HepG2 (cell line): ENCODE results near the gene ZDHHC9. TPM values are rescaled to one million over a fixed set of nuclear protein-coding genes. Genes with fewer than 3 reads are reported as not detected.

ENCODE experiments used
- CCDC6 ChIP-seq: sonication (generic); formaldehyde crosslinking; IDR thresholded peaks from 2 replicates; pipeline ENCODE4 v1.8.1; 2022; ENCODE audit warnings: mild to moderate bottlenecking, missing genetic modification reagents, moderate library complexity
- GATA4 ChIP-seq: sonication (generic); IDR thresholded peaks from 2 replicates; pipeline ENCODE4 v1.6.1; 2016; ENCODE audit warnings: antibody characterized with exemption, low read depth, borderline replicate concordance
- PITX1 ChIP-seq: sonication (generic); formaldehyde crosslinking; IDR thresholded peaks from 2 replicates; pipeline ENCODE4 v1.5.1; 2020; ENCODE audit warnings: mild to moderate bottlenecking, missing genetic modification reagents
- ZKSCAN1 ChIP-seq: fragments of 150-350 bp; IDR thresholded peaks from 2 replicates; pipeline ENCODE4 v1.6.1; 2014; ENCODE audit warnings: low read length
- ZNF3 ChIP-seq: IDR thresholded peaks from 2 replicates; pipeline ENCODE4 v1.7.0; 2017; ENCODE audit warnings: inconsistent platforms
- polyA plus RNA-seq, 8 experiments: library from polyadenylated mRNA; depleted of rRNA in 3 of 8; stranded (reverse) in 7 of 8; unstranded in 1 of 8; fragments of >200 nt; fragmentation: Illumina TruSeq in 4 of 8; extraction: Trizol in 4 of 8; gene quantifications; 2 replicates each; pipeline versions ENCODE4 v1.2.1 to v1.2.3, GENCODE V29; 2011 to 2016; ENCODE audit warnings: low read depth in 4 of 8, missing spikeins in 1 of 8, mixed read lengths in 1 of 8; ENCODE audit not compliant: insufficient read depth in 1 of 8
- total RNA-seq, 5 experiments: library from RNA; depleted of rRNA; stranded (reverse); fragments of >200 nt; fragmentation: Illumina TruSeq; extraction: Trizol; gene quantifications; 2 replicates each; pipeline ENCODE4 v1.2.3, GENCODE V29; 2016; ENCODE audit warnings: low read depth in 1 of 5
- TF ChIP-seq, protein P1 (sequence below): sonication (generic); formaldehyde crosslinking; IDR thresholded peaks from 2 replicates; pipeline ENCODE4 v1.9.0; 2022; ENCODE audit warnings: low read depth, missing genetic modification reagents
- TF ChIP-seq, protein P2 (sequence below): IDR thresholded peaks from 2 replicates; pipeline ENCODE4 v1.6.1; 2012; ENCODE audit warnings: low read depth, low read length, improper control_type of control experiment
- TF ChIP-seq, protein P3 (sequence below): sonication (generic); formaldehyde crosslinking; IDR thresholded peaks from 2 replicates; pipeline ENCODE4 v1.4.0; 2020; ENCODE audit warnings: missing genetic modification reagents, borderline replicate concordance

The ZDHHC9 gene
- total and polyA plus RNA-seq, 2 of the 13 experiments (the other 11 are each of a cell fraction or from before 2014, with no cell fraction given) = 28.3 to 53.1 TPM

DNA sequence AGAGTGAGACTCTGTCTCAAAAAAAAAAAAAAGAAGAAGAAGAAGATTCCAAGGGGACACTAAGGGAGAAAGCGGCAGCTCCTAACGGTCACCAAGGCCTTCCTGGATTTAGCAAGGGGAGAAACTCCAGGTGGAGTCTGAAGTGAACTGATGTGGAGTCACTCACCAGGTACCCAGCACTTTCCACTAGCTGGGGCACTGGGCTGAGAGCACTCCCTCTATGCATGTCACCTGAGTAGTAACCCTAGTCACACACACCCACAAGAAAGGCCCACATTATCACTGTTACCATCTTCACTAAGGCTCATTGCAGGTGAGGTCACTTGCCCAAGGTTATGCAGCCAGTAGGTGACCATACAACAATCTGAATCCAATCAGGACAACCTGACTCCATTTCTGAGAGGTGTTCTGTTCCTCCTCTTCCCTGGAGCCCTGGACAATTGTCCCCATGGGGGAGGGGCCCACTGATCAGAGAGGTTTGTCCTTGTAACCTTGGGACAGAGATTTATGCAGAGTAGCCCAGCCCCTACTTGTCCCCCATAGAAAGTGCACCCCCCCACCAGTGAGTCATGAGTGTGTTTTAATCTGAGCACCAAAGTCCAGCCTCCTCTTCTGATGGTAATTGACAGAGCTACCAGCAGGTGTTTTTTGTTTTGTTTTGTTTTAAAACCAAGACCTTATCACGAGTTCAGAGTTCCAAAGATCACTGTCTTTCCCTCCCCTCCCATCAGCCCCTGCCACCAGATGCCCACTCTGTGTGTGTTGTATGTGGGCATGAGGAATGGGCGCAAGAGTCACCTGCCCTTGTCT is 69.8 kb downstream of the ZDHHC9 start (continued):
- TF ChIP-seq, protein P1, sequence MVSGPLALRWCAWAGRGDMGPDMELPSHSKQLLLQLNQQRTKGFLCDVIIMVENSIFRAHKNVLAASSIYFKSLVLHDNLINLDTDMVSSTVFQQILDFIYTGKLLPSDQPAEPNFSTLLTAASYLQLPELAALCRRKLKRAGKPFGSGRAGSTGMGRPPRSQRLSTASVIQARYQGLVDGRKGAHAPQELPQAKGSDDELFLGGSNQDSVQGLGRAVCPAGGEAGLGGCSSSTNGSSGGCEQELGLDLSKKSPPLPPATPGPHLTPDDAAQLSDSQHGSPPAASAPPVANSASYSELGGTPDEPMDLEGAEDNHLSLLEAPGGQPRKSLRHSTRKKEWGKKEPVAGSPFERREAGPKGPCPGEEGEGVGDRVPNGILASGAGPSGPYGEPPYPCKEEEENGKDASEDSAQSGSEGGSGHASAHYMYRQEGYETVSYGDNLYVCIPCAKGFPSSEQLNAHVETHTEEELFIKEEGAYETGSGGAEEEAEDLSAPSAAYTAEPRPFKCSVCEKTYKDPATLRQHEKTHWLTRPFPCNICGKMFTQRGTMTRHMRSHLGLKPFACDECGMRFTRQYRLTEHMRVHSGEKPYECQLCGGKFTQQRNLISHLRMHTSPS (CRISPR knock-in tag) = peak; percentile 88
- TF ChIP-seq ZNF3 = no peak
- TF ChIP-seq, protein P2, sequence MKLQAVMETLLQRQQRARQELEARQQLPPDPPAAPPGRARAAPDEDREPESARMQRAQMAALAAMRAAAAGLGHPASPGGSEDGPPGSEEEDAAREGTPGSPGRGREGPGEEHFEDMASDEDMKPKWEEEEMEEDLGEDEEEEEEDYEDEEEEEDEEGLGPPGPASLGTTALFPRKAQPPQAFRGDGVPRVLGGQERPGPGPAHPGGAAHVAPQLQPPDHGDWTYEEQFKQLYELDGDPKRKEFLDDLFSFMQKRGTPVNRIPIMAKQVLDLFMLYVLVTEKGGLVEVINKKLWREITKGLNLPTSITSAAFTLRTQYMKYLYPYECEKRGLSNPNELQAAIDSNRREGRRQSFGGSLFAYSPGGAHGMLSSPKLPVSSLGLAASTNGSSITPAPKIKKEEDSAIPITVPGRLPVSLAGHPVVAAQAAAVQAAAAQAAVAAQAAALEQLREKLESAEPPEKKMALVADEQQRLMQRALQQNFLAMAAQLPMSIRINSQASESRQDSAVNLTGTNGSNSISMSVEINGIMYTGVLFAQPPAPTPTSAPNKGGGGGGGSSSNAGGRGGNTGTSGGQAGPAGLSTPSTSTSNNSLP = peak; percentile 75
- TF ChIP-seq, protein P3, sequence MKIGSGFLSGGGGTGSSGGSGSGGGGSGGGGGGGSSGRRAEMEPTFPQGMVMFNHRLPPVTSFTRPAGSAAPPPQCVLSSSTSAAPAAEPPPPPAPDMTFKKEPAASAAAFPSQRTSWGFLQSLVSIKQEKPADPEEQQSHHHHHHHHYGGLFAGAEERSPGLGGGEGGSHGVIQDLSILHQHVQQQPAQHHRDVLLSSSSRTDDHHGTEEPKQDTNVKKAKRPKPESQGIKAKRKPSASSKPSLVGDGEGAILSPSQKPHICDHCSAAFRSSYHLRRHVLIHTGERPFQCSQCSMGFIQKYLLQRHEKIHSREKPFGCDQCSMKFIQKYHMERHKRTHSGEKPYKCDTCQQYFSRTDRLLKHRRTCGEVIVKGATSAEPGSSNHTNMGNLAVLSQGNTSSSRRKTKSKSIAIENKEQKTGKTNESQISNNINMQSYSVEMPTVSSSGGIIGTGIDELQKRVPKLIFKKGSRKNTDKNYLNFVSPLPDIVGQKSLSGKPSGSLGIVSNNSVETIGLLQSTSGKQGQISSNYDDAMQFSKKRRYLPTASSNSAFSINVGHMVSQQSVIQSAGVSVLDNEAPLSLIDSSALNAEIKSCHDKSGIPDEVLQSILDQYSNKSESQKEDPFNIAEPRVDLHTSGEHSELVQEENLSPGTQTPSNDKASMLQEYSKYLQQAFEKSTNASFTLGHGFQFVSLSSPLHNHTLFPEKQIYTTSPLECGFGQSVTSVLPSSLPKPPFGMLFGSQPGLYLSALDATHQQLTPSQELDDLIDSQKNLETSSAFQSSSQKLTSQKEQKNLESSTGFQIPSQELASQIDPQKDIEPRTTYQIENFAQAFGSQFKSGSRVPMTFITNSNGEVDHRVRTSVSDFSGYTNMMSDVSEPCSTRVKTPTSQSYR (CRISPR knock-in tag) = peak; percentile 86
- TF ChIP-seq ZKSCAN1 = 0 out of 2 replicates have a peak, but pooled peaks have one; percentile 16
- peak; percentile 23; the same call in 1 of the 2 replicates for TF ChIP-seq GATA4
- TF ChIP-seq CCDC6 (CRISPR knock-in tag) = no peak
- 0 out of 2 replicates have a peak, but pooled peaks have one; percentile 37 for TF ChIP-seq PITX1 (CRISPR knock-in tag)
